DOHH2 (cell line): Measurements from ENCODE around the gene CAMKK1.

Experiments
- H3F3A ChIP-seq: fragments of 200-600 bp; sonication (generic), shearing (Covaris generic); 2 replicates; pipeline ENCODE4 v1.6.0; 2016; ENCODE audit warnings: antibody characterized with exemption, mild to moderate bottlenecking; ENCODE audit not compliant: control insufficient read depth, insufficient read depth
- H3K27ac ChIP-seq: fragments of 200-600 bp; sonication (generic); 2 replicates; pipeline ENCODE4 v1.5.1; 2014; ENCODE audit warnings: low read depth, mild to moderate bottlenecking, low read length, moderate library complexity
- H3K27me3 ChIP-seq: fragments of 200-600 bp; sonication (generic); 2 replicates; pipeline ENCODE4 v1.6.1; 2014; ENCODE audit warnings: mild to moderate bottlenecking, low read length, mixed read lengths; ENCODE audit not compliant: control insufficient read depth
- H3K36me3 ChIP-seq: fragments of 200-600 bp; sonication (generic); 2 replicates; pipeline ENCODE4 v1.6.1; 2014; ENCODE audit warnings: mild to moderate bottlenecking, low read length, moderate library complexity, mixed read lengths; ENCODE audit not compliant: control insufficient read depth
- H3K4me1 ChIP-seq: fragments of 200-600 bp; sonication (generic); 2 replicates; pipeline ENCODE4 v1.6.1; 2014; ENCODE audit warnings: mild to moderate bottlenecking, low read length, mixed read lengths; ENCODE audit not compliant: control insufficient read depth
- H3K4me2 ChIP-seq: fragments of 200-600 bp; sonication (generic); 2 replicates; pipeline ENCODE4 v1.6.0; 2014; ENCODE audit warnings: mild to moderate bottlenecking, low read length, moderate library complexity
- H3K4me3 ChIP-seq: fragments of 200-600 bp; sonication (generic); 2 replicates; pipeline ENCODE4 v1.5.1; 2014; ENCODE audit warnings: mild to moderate bottlenecking, low read length, mixed read lengths
- H3K79me2 ChIP-seq: fragments of 200-600 bp; sonication (generic); 2 replicates; pipeline ENCODE4 v1.6.1; 2014; ENCODE audit warnings: mild to moderate bottlenecking, low read length, mixed read lengths; ENCODE audit not compliant: control insufficient read depth
- H3K9me2 ChIP-seq: fragments of 200-600 bp; sonication (generic); replicated peaks from 2 replicates; pipeline ENCODE4 v1.6.1; 2014; ENCODE audit warnings: mild to moderate bottlenecking, low read length, mixed read lengths; ENCODE audit not compliant: control insufficient read depth
- H3K9me3 ChIP-seq: fragments of 200-600 bp; sonication (generic); 2 replicates; pipeline ENCODE4 v1.6.1; 2014; ENCODE audit warnings: antibody characterized with exemption, low read length, mixed read lengths; ENCODE audit not compliant: control insufficient read depth, insufficient read depth
- H4K20me1 ChIP-seq: fragments of 200-600 bp; sonication (generic); 2 replicates; pipeline ENCODE4 v1.6.0; 2014; ENCODE audit warnings: low read depth, mild to moderate bottlenecking, antibody characterized with exemption, low read length, moderate library complexity; ENCODE audit not compliant: control insufficient read depth, insufficient read depth
- CTCF ChIP-seq: fragments of 200-600 bp; sonication (generic); IDR thresholded peaks from one replicate; pipeline ENCODE4 v1.5.1; 2014; ENCODE audit warnings: antibody characterized with exemption, mild to moderate bottlenecking, low read depth, low read length; ENCODE audit not compliant: poor library complexity, severe bottlenecking
- EZH2phosphoT487 ChIP-seq: fragments of 200-600 bp; sonication (generic); IDR thresholded peaks from 2 replicates; pipeline ENCODE4 v1.6.1; 2017; ENCODE audit warnings: borderline replicate concordance, mild to moderate bottlenecking, antibody characterized with exemption, low read length, moderate library complexity, mixed read lengths

Gene CAMKK1

GRCh38 chr17:3815925-3816324 lies 76.9 kb downstream of the CAMKK1 start:
- TF ChIP-seq CTCF (no peak), EZH2phosphoT487 (no peak)
- Histone ChIP-seq H3K4me2 (peak overlapping the region; percentile 71), H3K27me3 (no peaks in the 10 kb centered on the region), H3K9me2 (no peaks in the 10 kb centered on the region), H3K4me3 (peak overlapping the region; percentile 55), H3K9me3 (no peaks in the 10 kb centered on the region), H3K27ac (peak overlapping the region; percentile 81), H3K4me1 (peaks cover 66% of the 10 kb centered on the region), H4K20me1 (no peaks in the 10 kb centered on the region), H3F3A (peaks cover 24% of the 10 kb centered on the region), H3K79me2 (peaks cover 17% of the 10 kb centered on the region), H3K36me3 (peaks cover 84% of the 10 kb centered on the region)

DNA sequence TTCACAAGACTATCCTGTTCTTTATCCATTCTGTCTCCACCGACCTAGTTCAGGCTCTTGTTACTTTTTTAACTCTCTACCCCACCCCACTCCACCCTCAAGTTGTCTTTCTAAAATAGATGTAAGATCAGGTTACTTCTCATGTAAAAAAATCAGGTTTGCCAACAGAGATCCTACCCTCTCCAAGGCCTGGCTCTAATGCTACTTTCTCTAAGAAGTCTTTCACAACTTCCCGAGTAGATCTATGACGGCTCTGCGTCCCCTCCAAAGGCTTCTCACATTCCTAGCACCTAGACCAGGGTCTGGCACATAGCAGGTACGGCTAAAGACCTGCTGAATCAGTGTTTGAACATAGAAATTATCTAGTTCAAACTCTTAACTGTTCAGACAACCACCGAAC lies 77.7 kb downstream of the CAMKK1 start:
- peaks cover 24% of the 10 kb centered on the region for H3F3A ChIP-seq
- no peaks in the 10 kb centered on the region for H3K9me2 ChIP-seq
- no peaks in the 10 kb centered on the region for H4K20me1 ChIP-seq
- peaks cover 75% of the 10 kb centered on the region for H3K4me1 ChIP-seq
- H3K4me2 ChIP-seq, result no peak overlapping the region
- no peaks in the 10 kb centered on the region for H3K9me3 ChIP-seq
- TF ChIP-seq CTCF (no peak), EZH2phosphoT487 (no peak)
- peaks cover 24% of the 10 kb centered on the region for H3K79me2 ChIP-seq
- no peak overlapping the region for H3K4me3 ChIP-seq
- peaks cover 85% of the 10 kb centered on the region for H3K36me3 ChIP-seq
- H3K27me3 ChIP-seq, result no peaks in the 10 kb centered on the region
- H3K27ac ChIP-seq, result peak overlapping the region; percentile 81; the same call in 1 of the 2 replicates

DNA sequence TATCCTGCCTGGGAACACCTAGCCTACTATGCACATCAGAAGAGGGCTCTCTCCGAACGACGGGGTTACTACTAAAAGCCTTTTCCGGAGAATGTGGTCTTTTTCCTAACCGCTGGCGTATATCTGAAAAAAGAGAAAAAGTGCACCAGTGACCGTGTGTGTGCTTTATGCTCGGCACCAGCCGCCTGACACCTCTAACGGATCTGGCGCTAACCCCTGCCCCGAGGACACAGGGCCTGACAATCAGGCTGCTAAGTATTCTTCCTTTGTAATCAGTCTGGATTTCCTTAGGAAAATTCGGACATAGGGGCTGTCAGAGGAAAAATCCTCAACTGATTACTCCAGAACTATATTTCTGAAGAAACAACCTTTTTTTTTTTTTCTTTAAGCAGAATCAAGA lies 78.5 kb downstream of the CAMKK1 start:
- no peaks in the 10 kb centered on the region for H4K20me1 ChIP-seq
- TF ChIP-seq EZH2phosphoT487 (no peak), CTCF (no peak)
- H3K27ac ChIP-seq, result no peak overlapping the region
- peaks cover 75% of the 10 kb centered on the region for H3K4me1 ChIP-seq
- H3K4me2 ChIP-seq, result no peak overlapping the region
- no peaks in the 10 kb centered on the region for H3K27me3 ChIP-seq
- no peaks in the 10 kb centered on the region for H3K9me3 ChIP-seq
- H3K36me3 ChIP-seq, result peaks cover 81% of the 10 kb centered on the region
- H3K9me2 ChIP-seq, result no peaks in the 10 kb centered on the region
- peaks cover 29% of the 10 kb centered on the region for H3K79me2 ChIP-seq
- no peak overlapping the region for H3K4me3 ChIP-seq
- H3F3A ChIP-seq, result peaks cover 24% of the 10 kb centered on the region

DNA sequence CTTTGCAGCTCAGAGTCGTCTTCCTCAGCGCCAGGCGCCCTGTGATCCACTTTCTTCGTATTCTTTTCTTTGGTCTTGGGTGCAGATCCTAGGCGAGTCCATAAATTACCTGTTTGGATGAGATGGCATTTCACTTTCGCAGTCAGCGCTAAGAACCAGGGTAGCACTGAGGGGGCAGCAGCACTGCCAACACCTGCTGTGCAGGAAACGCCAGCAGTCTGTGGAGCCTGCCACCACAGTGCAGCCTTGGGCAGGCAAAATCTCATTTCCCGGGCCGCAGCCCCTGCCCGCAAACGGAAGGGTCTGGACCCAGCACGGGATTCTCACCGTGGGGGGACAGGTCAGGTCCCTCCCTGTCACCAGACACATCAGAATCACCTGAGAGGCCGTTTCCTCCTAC lies 79.7 kb downstream of the CAMKK1 start:
- Histone ChIP-seq H3K27me3 (no peaks in the 10 kb centered on the region), H3K36me3 (peaks cover 80% of the 10 kb centered on the region)

More for the DNA sequence above, 79.7 kb downstream of the CAMKK1 start:
- Histone ChIP-seq H3K79me2 (peaks cover 28% of the 10 kb centered on the region), H3F3A (peaks cover 25% of the 10 kb centered on the region), H3K4me2 (no peak overlapping the region), H3K4me3 (no peak overlapping the region), H3K9me2 (no peaks in the 10 kb centered on the region), H3K9me3 (no peaks in the 10 kb centered on the region), H3K27ac (no peak overlapping the region), H4K20me1 (no peaks in the 10 kb centered on the region), H3K4me1 (peaks cover 75% of the 10 kb centered on the region)
- TF ChIP-seq CTCF, result no peak
- no peak for TF ChIP-seq EZH2phosphoT487
